GM23338 (cell line): ENCODE data around the gene OXCT1. TPM values are rescaled to one million over a fixed set of nuclear protein-coding genes. Genes with fewer than 3 reads are reported as not detected.

Experiments used
- ATAC-seq: fragments of 200-7000 bp; cut with Tn5 transposase; 3 replicates; pipeline ENCODE4 v1.9.1; 2020
- DNase-seq: peaks from one replicate; pipeline ENCODE4 v3.0.0-alpha.2; 2015; ENCODE audit warnings: low spot score
- H2AFZ ChIP-seq: fragments of 200-600 bp; sonication (generic); 2 replicates; pipeline ENCODE4 v1.8.0; 2016; ENCODE audit warnings: antibody characterized with exemption, mild to moderate bottlenecking, moderate library complexity
- H3F3A ChIP-seq: fragments of 200-600 bp; sonication (generic); replicated peaks from 2 replicates; pipeline ENCODE4 v1.8.0; 2017; ENCODE audit warnings: antibody characterized with exemption, mixed run types, low read depth
- H3K27ac ChIP-seq: fragments of 200-600 bp; sonication (generic); 2 replicates; pipeline ENCODE4 v1.6.1; 2016; ENCODE audit warnings: low read depth
- H3K27me3 ChIP-seq: fragments of 200-600 bp; sonication (generic); 2 replicates; pipeline ENCODE4 v1.8.0; 2016; ENCODE audit warnings: mild to moderate bottlenecking, mixed run types, moderate library complexity; ENCODE audit not compliant: insufficient read depth
- H3K36me3 ChIP-seq: fragments of 200-600 bp; sonication (generic); 2 replicates; pipeline ENCODE4 v1.8.0; 2016; ENCODE audit warnings: mild to moderate bottlenecking; ENCODE audit not compliant: insufficient read depth
- H3K4me1 ChIP-seq: fragments of 200-600 bp; sonication (generic); 2 replicates; pipeline ENCODE4 v1.8.0; 2016; ENCODE audit warnings: mild to moderate bottlenecking, moderate library complexity; ENCODE audit not compliant: insufficient read depth
- H3K4me2 ChIP-seq: fragments of 200-600 bp; sonication (generic); 2 replicates; pipeline ENCODE4 v1.7.1; 2017; ENCODE audit warnings: mixed run types
- H3K4me3 ChIP-seq: fragments of 200-600 bp; sonication (generic); 2 replicates; pipeline ENCODE4 v1.6.1; 2016; ENCODE audit warnings: mixed run types
- H3K79me2 ChIP-seq: fragments of 200-600 bp; sonication (generic); replicated peaks from 2 replicates; pipeline ENCODE4 v1.8.0; 2017; ENCODE audit warnings: mild to moderate bottlenecking; ENCODE audit not compliant: insufficient read depth
- H3K9me2 ChIP-seq: fragments of 200-600 bp; sonication (generic); 2 replicates; pipeline ENCODE4 v1.8.0; 2017; ENCODE audit not compliant: insufficient read depth
- H4K20me1 ChIP-seq: fragments of 200-600 bp; sonication (generic); replicated peaks from 2 replicates; pipeline ENCODE4 v1.8.0; 2017; ENCODE audit warnings: mild to moderate bottlenecking; ENCODE audit not compliant: insufficient read depth
- H3K27ac Mint-ChIP-seq: 2 replicates; pipeline ENCODE4 v1.8.0; 2020; ENCODE audit warnings: inconsistent platforms, mild to moderate bottlenecking, moderate library complexity, mixed read lengths
- H3K27me3 Mint-ChIP-seq: 3 replicates; pipeline ENCODE4 v1.8.0; 2022; ENCODE audit warnings: low read depth, mild to moderate bottlenecking, moderate library complexity, mixed read lengths, inconsistent platforms; ENCODE audit not compliant: insufficient read depth, poor library complexity
- H3K36me3 Mint-ChIP-seq: 3 replicates; pipeline ENCODE4 v1.8.0; 2021; ENCODE audit warnings: low read depth, mild to moderate bottlenecking, inconsistent platforms, moderate library complexity, mixed read lengths
- H3K4me1 Mint-ChIP-seq: 3 replicates; pipeline ENCODE4 v1.8.0; 2020; ENCODE audit warnings: mild to moderate bottlenecking, inconsistent platforms, mixed read lengths
- H3K4me3 Mint-ChIP-seq: 3 replicates; pipeline ENCODE4 v1.8.0; 2021; ENCODE audit warnings: moderate library complexity, mild to moderate bottlenecking, inconsistent platforms, mixed read lengths
- H3K9me3 Mint-ChIP-seq: 3 replicates; pipeline ENCODE4 v1.8.0; 2020; ENCODE audit warnings: moderate library complexity, mild to moderate bottlenecking, inconsistent platforms, mixed read lengths
- CREB1 ChIP-seq: fragments of 250-450 bp; sonication (Bioruptor Pico); IDR thresholded peaks from 2 replicates; pipeline ENCODE4 v1.5.0; 2020; ENCODE audit warnings: low read depth, mild to moderate bottlenecking, moderate library complexity
- EZH2phosphoT487 ChIP-seq: fragments of 200-600 bp; sonication (generic); IDR thresholded peaks from one replicate; pipeline ENCODE4 v1.8.1; 2018; ENCODE audit warnings: antibody characterized with exemption; ENCODE audit not compliant: unreplicated experiment
- JUNB ChIP-seq: IDR thresholded peaks from one replicate; pipeline ENCODE4 v1.6.1; 2016; ENCODE audit warnings: antibody characterized with exemption; ENCODE audit not compliant: unreplicated experiment
- NANOG ChIP-seq: IDR thresholded peaks from 2 replicates; pipeline ENCODE4 v1.6.1; 2016; ENCODE audit warnings: antibody characterized with exemption, borderline replicate concordance
- POLR2AphosphoS5 ChIP-seq: IDR thresholded peaks from 2 replicates; pipeline ENCODE4 v1.6.1; 2016; ENCODE audit warnings: antibody characterized with exemption, low read depth
- STAT1 ChIP-seq: IDR thresholded peaks from one replicate; pipeline ENCODE4 v1.6.1; 2016; ENCODE audit warnings: antibody characterized with exemption; ENCODE audit not compliant: unreplicated experiment
- ZNF114 ChIP-seq: fragments of 250-450 bp; sonication (Bioruptor Pico); IDR thresholded peaks from 2 replicates; pipeline ENCODE4 v1.5.0; 2020; ENCODE audit warnings: mild to moderate bottlenecking, moderate library complexity
- polyA plus RNA-seq: library from polyadenylated mRNA; unstranded; fragments of >200 nt; fragmentation: Nextera tagmentation; extraction: Ambion mirVana; gene quantifications from 2 replicates; pipeline ENCODE4 v1.2.1, GENCODE V29; 2016
- total RNA-seq: library from RNA; depleted of rRNA; stranded (reverse); fragments of >200 nt; shearing (Covaris generic); gene quantifications from 2 replicates; pipeline ENCODE4 v1.2.3, GENCODE V29; 2014
- TF ChIP-seq, protein P1 (sequence below): IDR thresholded peaks from one replicate; pipeline ENCODE4 v1.6.1; 2018; ENCODE audit warnings: antibody characterized with exemption; ENCODE audit not compliant: unreplicated experiment
- TF ChIP-seq, protein P2 (sequence below): fragments of 250-450 bp; sonication (Bioruptor Pico); IDR thresholded peaks from 2 replicates; pipeline ENCODE4 v1.5.0; 2020; ENCODE audit warnings: mild to moderate bottlenecking, moderate library complexity
- TF ChIP-seq, protein P3 (sequence below): IDR thresholded peaks from 2 replicates; pipeline ENCODE4 v1.6.1; 2016; ENCODE audit warnings: antibody characterized with exemption

The OXCT1 gene
- total and polyA plus RNA-seq, 2 experiments from 2014 or later: 11.6 to 37.0 TPM

DNA sequence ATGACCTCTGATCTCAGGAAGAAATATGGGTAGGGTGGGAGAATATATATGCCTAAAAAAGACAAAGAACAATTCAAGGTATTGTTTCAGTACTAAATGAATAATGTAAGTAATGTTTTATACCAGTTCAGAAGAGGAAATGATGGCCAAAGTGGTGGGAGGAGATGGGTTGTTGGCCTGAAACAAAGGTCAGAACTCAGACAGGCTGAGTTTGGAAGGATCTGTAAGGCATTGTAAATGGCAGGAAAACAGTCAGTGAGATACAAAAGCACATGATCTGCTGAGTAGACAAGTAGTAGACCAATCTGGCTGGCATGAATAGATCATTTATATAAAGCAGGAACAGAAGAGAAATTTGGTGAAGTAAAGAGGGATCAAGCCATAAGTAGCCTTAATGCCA lies 184.0 kb downstream of the OXCT1 start (continued):
- TF ChIP-seq, protein P1, sequence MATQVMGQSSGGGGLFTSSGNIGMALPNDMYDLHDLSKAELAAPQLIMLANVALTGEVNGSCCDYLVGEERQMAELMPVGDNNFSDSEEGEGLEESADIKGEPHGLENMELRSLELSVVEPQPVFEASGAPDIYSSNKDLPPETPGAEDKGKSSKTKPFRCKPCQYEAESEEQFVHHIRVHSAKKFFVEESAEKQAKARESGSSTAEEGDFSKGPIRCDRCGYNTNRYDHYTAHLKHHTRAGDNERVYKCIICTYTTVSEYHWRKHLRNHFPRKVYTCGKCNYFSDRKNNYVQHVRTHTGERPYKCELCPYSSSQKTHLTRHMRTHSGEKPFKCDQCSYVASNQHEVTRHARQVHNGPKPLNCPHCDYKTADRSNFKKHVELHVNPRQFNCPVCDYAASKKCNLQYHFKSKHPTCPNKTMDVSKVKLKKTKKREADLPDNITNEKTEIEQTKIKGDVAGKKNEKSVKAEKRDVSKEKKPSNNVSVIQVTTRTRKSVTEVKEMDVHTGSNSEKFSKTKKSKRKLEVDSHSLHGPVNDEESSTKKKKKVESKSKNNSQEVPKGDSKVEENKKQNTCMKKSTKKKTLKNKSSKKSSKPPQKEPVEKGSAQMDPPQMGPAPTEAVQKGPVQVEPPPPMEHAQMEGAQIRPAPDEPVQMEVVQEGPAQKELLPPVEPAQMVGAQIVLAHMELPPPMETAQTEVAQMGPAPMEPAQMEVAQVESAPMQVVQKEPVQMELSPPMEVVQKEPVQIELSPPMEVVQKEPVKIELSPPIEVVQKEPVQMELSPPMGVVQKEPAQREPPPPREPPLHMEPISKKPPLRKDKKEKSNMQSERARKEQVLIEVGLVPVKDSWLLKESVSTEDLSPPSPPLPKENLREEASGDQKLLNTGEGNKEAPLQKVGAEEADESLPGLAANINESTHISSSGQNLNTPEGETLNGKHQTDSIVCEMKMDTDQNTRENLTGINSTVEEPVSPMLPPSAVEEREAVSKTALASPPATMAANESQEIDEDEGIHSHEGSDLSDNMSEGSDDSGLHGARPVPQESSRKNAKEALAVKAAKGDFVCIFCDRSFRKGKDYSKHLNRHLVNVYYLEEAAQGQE: no peak
- TF ChIP-seq STAT1 (no peak), ZNF114 (CRISPR knock-in tag) (no peak)

DNA sequence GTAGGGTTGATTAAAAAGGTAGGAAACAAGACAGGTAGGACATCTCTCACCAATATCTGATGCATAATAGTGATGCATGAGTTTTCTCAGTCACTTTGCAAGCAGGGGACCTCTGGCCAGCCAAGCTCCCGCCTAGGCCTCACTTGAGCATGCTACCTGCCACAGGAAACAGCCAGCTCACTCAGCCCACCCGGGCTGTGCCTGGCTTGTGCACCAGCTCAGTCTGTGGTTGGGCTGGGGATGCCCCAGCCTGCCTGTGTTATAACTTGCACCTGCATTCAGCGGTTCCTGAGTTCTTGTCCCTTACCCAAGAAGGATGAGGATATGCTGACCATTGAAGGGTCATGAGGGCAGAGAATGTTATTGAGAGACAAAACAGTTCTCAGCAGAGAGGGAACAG lies 187.0 kb downstream of the OXCT1 start:
- Histone ChIP-seq H3K36me3 (no peaks in the 10 kb centered on the region), H3F3A (no peaks in the 10 kb centered on the region), H3K27ac (no peak overlapping the region), H3K27me3 (no peaks in the 10 kb centered on the region), H3K4me1 (peaks cover 6% of the 10 kb centered on the region), H3K4me3 (no peak overlapping the region), H3K9me2 (no peaks in the 10 kb centered on the region; the same call in 1 of the 2 replicates), H3K4me2 (no peak overlapping the region), H3K79me2 (no peaks in the 10 kb centered on the region), H2AFZ (no peak overlapping the region), H4K20me1 (no peaks in the 10 kb centered on the region)
- TF ChIP-seq, protein P2, sequence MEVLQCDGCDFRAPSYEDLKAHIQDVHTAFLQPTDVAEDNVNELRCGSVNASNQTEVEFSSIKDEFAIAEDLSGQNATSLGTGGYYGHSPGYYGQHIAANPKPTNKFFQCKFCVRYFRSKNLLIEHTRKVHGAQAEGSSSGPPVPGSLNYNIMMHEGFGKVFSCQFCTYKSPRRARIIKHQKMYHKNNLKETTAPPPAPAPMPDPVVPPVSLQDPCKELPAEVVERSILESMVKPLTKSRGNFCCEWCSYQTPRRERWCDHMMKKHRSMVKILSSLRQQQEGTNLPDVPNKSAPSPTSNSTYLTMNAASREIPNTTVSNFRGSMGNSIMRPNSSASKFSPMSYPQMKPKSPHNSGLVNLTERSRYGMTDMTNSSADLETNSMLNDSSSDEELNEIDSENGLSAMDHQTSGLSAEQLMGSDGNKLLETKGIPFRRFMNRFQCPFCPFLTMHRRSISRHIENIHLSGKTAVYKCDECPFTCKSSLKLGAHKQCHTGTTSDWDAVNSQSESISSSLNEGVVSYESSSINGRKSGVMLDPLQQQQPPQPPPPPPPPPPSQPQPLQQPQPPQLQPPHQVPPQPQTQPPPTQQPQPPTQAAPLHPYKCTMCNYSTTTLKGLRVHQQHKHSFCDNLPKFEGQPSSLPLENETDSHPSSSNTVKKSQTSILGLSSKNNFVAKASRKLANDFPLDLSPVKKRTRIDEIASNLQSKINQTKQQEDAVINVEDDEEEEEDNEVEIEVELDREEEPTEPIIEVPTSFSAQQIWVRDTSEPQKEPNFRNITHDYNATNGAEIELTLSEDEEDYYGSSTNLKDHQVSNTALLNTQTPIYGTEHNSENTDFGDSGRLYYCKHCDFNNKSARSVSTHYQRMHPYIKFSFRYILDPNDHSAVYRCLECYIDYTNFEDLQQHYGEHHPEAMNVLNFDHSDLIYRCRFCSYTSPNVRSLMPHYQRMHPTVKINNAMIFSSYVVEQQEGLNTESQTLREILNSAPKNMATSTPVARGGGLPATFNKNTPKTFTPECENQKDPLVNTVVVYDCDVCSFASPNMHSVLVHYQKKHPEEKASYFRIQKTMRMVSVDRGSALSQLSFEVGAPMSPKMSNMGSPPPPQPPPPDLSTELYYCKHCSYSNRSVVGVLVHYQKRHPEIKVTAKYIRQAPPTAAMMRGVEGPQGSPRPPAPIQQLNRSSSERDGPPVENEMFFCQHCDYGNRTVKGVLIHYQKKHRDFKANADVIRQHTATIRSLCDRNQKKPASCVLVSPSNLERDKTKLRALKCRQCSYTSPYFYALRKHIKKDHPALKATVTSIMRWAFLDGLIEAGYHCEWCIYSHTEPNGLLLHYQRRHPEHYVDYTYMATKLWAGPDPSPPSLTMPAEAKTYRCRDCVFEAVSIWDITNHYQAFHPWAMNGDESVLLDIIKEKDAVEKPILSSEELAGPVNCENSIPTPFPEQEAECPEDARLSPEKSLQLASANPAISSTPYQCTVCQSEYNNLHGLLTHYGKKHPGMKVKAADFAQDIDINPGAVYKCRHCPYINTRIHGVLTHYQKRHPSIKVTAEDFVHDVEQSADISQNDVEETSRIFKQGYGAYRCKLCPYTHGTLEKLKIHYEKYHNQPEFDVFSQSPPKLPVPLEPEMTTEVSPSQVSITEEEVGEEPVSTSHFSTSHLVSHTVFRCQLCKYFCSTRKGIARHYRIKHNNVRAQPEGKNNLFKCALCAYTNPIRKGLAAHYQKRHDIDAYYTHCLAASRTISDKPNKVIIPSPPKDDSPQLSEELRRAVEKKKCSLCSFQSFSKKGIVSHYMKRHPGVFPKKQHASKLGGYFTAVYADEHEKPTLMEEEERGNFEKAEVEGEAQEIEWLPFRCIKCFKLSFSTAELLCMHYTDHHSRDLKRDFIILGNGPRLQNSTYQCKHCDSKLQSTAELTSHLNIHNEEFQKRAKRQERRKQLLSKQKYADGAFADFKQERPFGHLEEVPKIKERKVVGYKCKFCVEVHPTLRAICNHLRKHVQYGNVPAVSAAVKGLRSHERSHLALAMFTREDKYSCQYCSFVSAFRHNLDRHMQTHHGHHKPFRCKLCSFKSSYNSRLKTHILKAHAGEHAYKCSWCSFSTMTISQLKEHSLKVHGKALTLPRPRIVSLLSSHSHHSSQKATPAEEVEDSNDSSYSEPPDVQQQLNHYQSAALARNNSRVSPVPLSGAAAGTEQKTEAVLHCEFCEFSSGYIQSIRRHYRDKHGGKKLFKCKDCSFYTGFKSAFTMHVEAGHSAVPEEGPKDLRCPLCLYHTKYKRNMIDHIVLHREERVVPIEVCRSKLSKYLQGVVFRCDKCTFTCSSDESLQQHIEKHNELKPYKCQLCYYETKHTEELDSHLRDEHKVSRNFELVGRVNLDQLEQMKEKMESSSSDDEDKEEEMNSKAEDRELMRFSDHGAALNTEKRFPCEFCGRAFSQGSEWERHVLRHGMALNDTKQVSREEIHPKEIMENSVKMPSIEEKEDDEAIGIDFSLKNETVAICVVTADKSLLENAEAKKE: no peak
- TF ChIP-seq NANOG (no peak), CREB1 (CRISPR knock-in tag) (no peak), ZNF114 (CRISPR knock-in tag) (no peak), JUNB (no peak), EZH2phosphoT487 (no peak), POLR2AphosphoS5 (no peak)
- TF ChIP-seq, protein P3, sequence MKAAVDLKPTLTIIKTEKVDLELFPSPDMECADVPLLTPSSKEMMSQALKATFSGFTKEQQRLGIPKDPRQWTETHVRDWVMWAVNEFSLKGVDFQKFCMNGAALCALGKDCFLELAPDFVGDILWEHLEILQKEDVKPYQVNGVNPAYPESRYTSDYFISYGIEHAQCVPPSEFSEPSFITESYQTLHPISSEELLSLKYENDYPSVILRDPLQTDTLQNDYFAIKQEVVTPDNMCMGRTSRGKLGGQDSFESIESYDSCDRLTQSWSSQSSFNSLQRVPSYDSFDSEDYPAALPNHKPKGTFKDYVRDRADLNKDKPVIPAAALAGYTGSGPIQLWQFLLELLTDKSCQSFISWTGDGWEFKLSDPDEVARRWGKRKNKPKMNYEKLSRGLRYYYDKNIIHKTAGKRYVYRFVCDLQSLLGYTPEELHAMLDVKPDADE: no peak
- TF ChIP-seq, protein P1: no peak
- Mint-ChIP-seq H3K4me1 (peaks cover under 1% of the 10 kb centered on the region; the same call in 1 of the 3 replicates), H3K9me3 (peaks cover 10% of the 10 kb centered on the region; the same call in 2 of the 3 replicates), H3K27ac (no peak overlapping the region), H3K4me3 (no peak overlapping the region), H3K36me3 (no peaks in the 10 kb centered on the region), H3K27me3 (no peaks in the 10 kb centered on the region)
- DNase-seq (peak; percentile 7), ATAC-seq (peak; percentile 65)
